Natural killer cell (primary cell): ENCODE measurements around the gene PCDHGA2. TPM values are rescaled to one million over a fixed set of nuclear protein-coding genes. Genes with fewer than 3 reads are reported as not detected.

Experiments
- ATAC-seq, 3 donors: fragments of 150-1000 bp in 2 of 3; fragments of 200-7000 bp in 1 of 3; cut with Tn5 transposase; 1 replicate in 1 of 3; 2 replicates in 2 of 3; pipeline ENCODE4 v1.10.0; 2021; ENCODE audit warnings: mild to moderate bottlenecking in 2 of 3, moderate library complexity in 2 of 3
- DNase-seq, 2 donors: peaks; one replicate each; pipeline versions ENCODE4 v3.0.0 to v3.0.0-alpha.2; 2013 to 2021; ENCODE audit warnings: mixed read lengths in 1 of 2
- H3K27ac ChIP-seq: one replicate; pipeline ENCODE4 v1.5.1; 2013; ENCODE audit warnings: mild to moderate bottlenecking, low read length
- H3K27me3 ChIP-seq: one replicate; pipeline ENCODE4 v1.6.1; 2013; ENCODE audit warnings: low read length; ENCODE audit not compliant: control insufficient read depth, insufficient read depth
- H3K36me3 ChIP-seq: one replicate; pipeline ENCODE4 v1.6.1; 2013; ENCODE audit warnings: low read length; ENCODE audit not compliant: control insufficient read depth, insufficient read depth
- H3K4me1 ChIP-seq: one replicate; pipeline ENCODE4 v1.6.1; 2013; ENCODE audit warnings: low read length; ENCODE audit not compliant: control insufficient read depth, insufficient read depth
- H3K4me3 ChIP-seq: one replicate; pipeline ENCODE4 v1.5.1; 2013; ENCODE audit warnings: low read length
- H3K9me3 ChIP-seq: one replicate; pipeline ENCODE4 v1.6.1; 2013; ENCODE audit warnings: low read length; ENCODE audit not compliant: control insufficient read depth, insufficient read depth
- H3K27ac Mint-ChIP-seq, 2 donors: one replicate each; pipeline ENCODE4 v1.8.0; 2022; ENCODE audit warnings: mild to moderate bottlenecking in 2 of 2, mixed read lengths in 2 of 2, moderate library complexity in 1 of 2
- H3K27me3 Mint-ChIP-seq, 2 donors: one replicate each; pipeline ENCODE4 v1.8.0; 2022; ENCODE audit warnings: low read depth in 2 of 2, mixed read lengths in 2 of 2
- H3K36me3 Mint-ChIP-seq: one replicate; pipeline ENCODE4 v1.8.0; 2022; ENCODE audit warnings: mixed read lengths
- H3K4me1 Mint-ChIP-seq, 2 donors: one replicate each; pipeline ENCODE4 v1.8.0; 2022; ENCODE audit warnings: mixed read lengths in 2 of 2
- H3K4me3 Mint-ChIP-seq: one replicate; pipeline ENCODE4 v1.8.0; 2022; ENCODE audit warnings: mild to moderate bottlenecking, moderate library complexity, mixed read lengths
- H3K9me3 Mint-ChIP-seq, 2 donors: one replicate each; pipeline ENCODE4 v1.8.0; 2022; ENCODE audit warnings: mixed read lengths in 2 of 2
- CTCF ChIP-seq: fragments of 200-600 bp; IDR thresholded peaks from one replicate; pipeline ENCODE4 v1.8.0; 2022; ENCODE audit warnings: antibody characterized with exemption
- WGBS: methylation state at CpG from one replicate; pipeline ENCODE4 v1.1.7; 2013; ENCODE audit warnings: missing lambda C conversion rate; ENCODE audit not compliant: insufficient coverage; 5-methylcytosine and 5-hydroxymethylcytosine counted together
- intact Hi-C: fragments of 100-400 bp; cut with micrococcal nuclease; formaldehyde crosslinking; loops from one replicate; pipeline ENCODE4 v1.14.2; 2022
- total RNA-seq, 4 donors: library from RNA; stranded (reverse); fragments of 120-200 nt in 1 of 4; gene quantifications; one replicate each; pipeline versions ENCODE4 v1.2.3 to v1.2.4, GENCODE V29; 2013 to 2022

The PCDHGA2 gene
- total RNA-seq, 3 donors from 2014 or later (not counting 1 experiment from before 2014, with no cell fraction given) = not detected

- Histone ChIP-seq H3K4me3 (peak within 1 kb of the TSS; percentile 26), H3K27ac (no peak within 1 kb of the TSS), H3K36me3 (no peaks in the 10 kb centered on the region), H3K4me1 (peaks cover 4% of the 10 kb centered on the region), H3K27me3 (peaks cover 62% of the 10 kb centered on the region), H3K9me3 (peaks cover 35% of the 10 kb centered on the region)
- ATAC-seq = peak in 2 of 3 donors; percentile 56 to 69
- H3K36me3 Mint-ChIP-seq = peaks cover 35% of the 10 kb centered on the region
- peaks cover 4 to 10% of the 10 kb centered on the region in 2 donors for H3K9me3 Mint-ChIP-seq
- peak within 1 kb of the TSS; percentile 5 to 62 for H3K27ac Mint-ChIP-seq
- H3K4me3 Mint-ChIP-seq = peak within 1 kb of the TSS; percentile 89
- WGBS = 26% methylated on average over 24 of the region's 24 CpGs
- TF ChIP-seq CTCF = peak; percentile 36
- intact Hi-C loops = no loop called here
- peaks cover 5% of the 10 kb centered on the region in 2 donors for H3K4me1 Mint-ChIP-seq
- peaks cover 57 to 77% of the 10 kb centered on the region in 2 donors for H3K27me3 Mint-ChIP-seq
- DNase-seq = peak in 1 of 2 donors; percentile 61
These were observed 21.3 kb downstream of the PCDHGA2 start, which contains the start of gene PCDHGB2 for GRCh38 chr5:141359790-141360426. Gene PCDHGB2 (plus strand): TSS chr5:141359994. CDS start chr5:141360136, 142 bp downstream.

GRCh38 chr5:141360685-141361084 is 22.1 kb downstream of the PCDHGA2 start:
- intact Hi-C loops = no loop called here
- no peaks in the 10 kb centered on the region for H3K4me1 ChIP-seq
- WGBS = 46% methylated on average over 13 of the region's 15 CpGs
- no peak overlapping the region for H3K27ac Mint-ChIP-seq
- no peak overlapping the region for H3K4me3 ChIP-seq
- H3K36me3 Mint-ChIP-seq = peaks cover 43% of the 10 kb centered on the region
- TF ChIP-seq CTCF = no peak
- peaks cover 4 to 10% of the 10 kb centered on the region in 2 donors for H3K9me3 Mint-ChIP-seq
- DNase-seq (no peak), ATAC-seq (no peak)
- no peak overlapping the region for H3K4me3 Mint-ChIP-seq
- peaks cover 59 to 80% of the 10 kb centered on the region in 2 donors for H3K27me3 Mint-ChIP-seq
- peaks cover 63% of the 10 kb centered on the region for H3K27me3 ChIP-seq
- H3K4me1 Mint-ChIP-seq = peaks cover 5% of the 10 kb centered on the region in 2 donors
- no peaks in the 10 kb centered on the region for H3K36me3 ChIP-seq
- H3K9me3 ChIP-seq = peaks cover 40% of the 10 kb centered on the region
- no peak overlapping the region for H3K27ac ChIP-seq

GRCh38 chr5:141362719-141363118 is 24.2 kb downstream of the PCDHGA2 start:
- H3K27me3 ChIP-seq = peaks cover 65% of the 10 kb centered on the region
- no peak overlapping the region for H3K4me3 ChIP-seq
- Mint-ChIP-seq H3K27me3 (peaks cover 57 to 82% of the 10 kb centered on the region in 2 donors), H3K9me3 (peaks cover 4 to 10% of the 10 kb centered on the region in 2 donors), H3K4me1 (peaks cover 5% of the 10 kb centered on the region in 2 donors), H3K36me3 (peaks cover 43% of the 10 kb centered on the region), H3K4me3 (no peak overlapping the region), H3K27ac (no peak overlapping the region)
- no peak for TF ChIP-seq CTCF
- no peaks in the 10 kb centered on the region for H3K36me3 ChIP-seq
- H3K4me1 ChIP-seq = no peaks in the 10 kb centered on the region
- H3K27ac ChIP-seq = no peak overlapping the region
- intact Hi-C loops = no loop called here
- peaks cover 47% of the 10 kb centered on the region for H3K9me3 ChIP-seq
- DNase-seq (no peak), ATAC-seq (no peak)
